BJ (cell line): Measurements from ENCODE around the gene HMCN1. TPM values are rescaled to one million over a fixed set of nuclear protein-coding genes. Genes with fewer than 3 reads are reported as not detected.

ENCODE experiments used
- CTCF ChIA-PET: fragments of 350-600 bp; formaldehyde crosslinking; extraction: SDS; loops from one replicate; lab custom pipeline; 2021; ENCODE audit warnings: antibody characterized with exemption, inconsistent platforms; lab: Yijun Ruan, JAX
- POLR2A ChIA-PET: fragments of 300-600 bp; sonication (Branson Sonifier 250); formaldehyde crosslinking; extraction: SDS; loops from one replicate; lab custom pipeline; 2021; ENCODE audit warnings: antibody characterized with exemption; lab: Charles Lee
- DNase-seq: peaks from one replicate; pipeline ENCODE4 v3.0.0-alpha.2; 2011; ENCODE audit warnings: low read depth
- H3K27me3 ChIP-seq: 2 replicates; pipeline ENCODE4 v1.6.0; 2011; ENCODE audit warnings: low read length; ENCODE audit not compliant: control insufficient read depth, insufficient read depth
- H3K36me3 ChIP-seq: 2 replicates; pipeline ENCODE4 v1.5.1; 2011; ENCODE audit warnings: low read length; ENCODE audit not compliant: control insufficient read depth, insufficient read depth
- H3K4me3 ChIP-seq: 2 replicates; pipeline ENCODE4 v1.5.1; 2011; ENCODE audit warnings: low read depth, mild to moderate bottlenecking, control low read depth, low read length
- polyA plus RNA-seq: library from polyadenylated mRNA; depleted of rRNA; stranded (reverse); fragments of >200 nt; gene quantifications from 2 replicates; pipeline ENCODE4 v1.2.3, GENCODE V29; 2011
- TF ChIP-seq, protein P1 (sequence below): IDR thresholded peaks from 2 replicates; pipeline ENCODE4 v1.5.1; 2011; ENCODE audit warnings: low read depth, mild to moderate bottlenecking, control low read depth, inconsistent platforms, low read length, moderate library complexity; ENCODE audit not compliant: insufficient read depth

Gene HMCN1
- polyA plus RNA-seq, 1 experiment: 13.3 TPM

- DNase-seq: no peak
- ChIA-PET CTCF (interaction anchor here (1.3 kb wide), 1 partner anchor 37 kb away, joined by 3 read pairs; no protein-coding TSS in a partner anchor), POLR2A (no interaction called here)
- TF ChIP-seq, protein P1, sequence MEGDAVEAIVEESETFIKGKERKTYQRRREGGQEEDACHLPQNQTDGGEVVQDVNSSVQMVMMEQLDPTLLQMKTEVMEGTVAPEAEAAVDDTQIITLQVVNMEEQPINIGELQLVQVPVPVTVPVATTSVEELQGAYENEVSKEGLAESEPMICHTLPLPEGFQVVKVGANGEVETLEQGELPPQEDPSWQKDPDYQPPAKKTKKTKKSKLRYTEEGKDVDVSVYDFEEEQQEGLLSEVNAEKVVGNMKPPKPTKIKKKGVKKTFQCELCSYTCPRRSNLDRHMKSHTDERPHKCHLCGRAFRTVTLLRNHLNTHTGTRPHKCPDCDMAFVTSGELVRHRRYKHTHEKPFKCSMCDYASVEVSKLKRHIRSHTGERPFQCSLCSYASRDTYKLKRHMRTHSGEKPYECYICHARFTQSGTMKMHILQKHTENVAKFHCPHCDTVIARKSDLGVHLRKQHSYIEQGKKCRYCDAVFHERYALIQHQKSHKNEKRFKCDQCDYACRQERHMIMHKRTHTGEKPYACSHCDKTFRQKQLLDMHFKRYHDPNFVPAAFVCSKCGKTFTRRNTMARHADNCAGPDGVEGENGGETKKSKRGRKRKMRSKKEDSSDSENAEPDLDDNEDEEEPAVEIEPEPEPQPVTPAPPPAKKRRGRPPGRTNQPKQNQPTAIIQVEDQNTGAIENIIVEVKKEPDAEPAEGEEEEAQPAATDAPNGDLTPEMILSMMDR: no peak
- H3K4me3 ChIP-seq: no peak overlapping the region
- H3K27me3 ChIP-seq: no peaks in the 10 kb centered on the region; the same call in 1 of the 2 replicates
- no peaks in the 10 kb centered on the region for H3K36me3 ChIP-seq
These were observed 230.8 kb downstream of the HMCN1 start for GRCh38 chr1:185964946-185965345.

- CTCF ChIA-PET: interaction anchor here (1.3 kb wide), 1 partner anchor 38 kb away, joined by 3 read pairs; no protein-coding TSS in a partner anchor
- POLR2A ChIA-PET: interaction anchor here (0.6 kb wide), 1 partner anchor 19 kb away, joined by 3 read pairs; no protein-coding TSS in a partner anchor
- Histone ChIP-seq H3K27me3 (no peaks in the 10 kb centered on the region; the same call in 1 of the 2 replicates), H3K36me3 (no peaks in the 10 kb centered on the region), H3K4me3 (no peak overlapping the region)
- DNase-seq: peak; percentile 35
- TF ChIP-seq, protein P1: no peak
These were observed 231.7 kb downstream of the HMCN1 start for GRCh38 chr1:185965870-185966269.

GRCh38 chr1:185966471-185966870 lies 232.3 kb downstream of the HMCN1 start:
- CTCF ChIA-PET: interaction anchor here (1.3 kb wide), 1 partner anchor 39 kb away, joined by 3 read pairs; no protein-coding TSS in a partner anchor
- TF ChIP-seq, protein P1: no peak
- no peak for DNase-seq
- no peak overlapping the region for H3K4me3 ChIP-seq
- H3K36me3 ChIP-seq: no peaks in the 10 kb centered on the region
- POLR2A ChIA-PET: interaction anchor here (0.6 kb wide), 1 partner anchor 18 kb away, joined by 3 read pairs; no protein-coding TSS in a partner anchor
- H3K27me3 ChIP-seq: no peaks in the 10 kb centered on the region; the same call in 1 of the 2 replicates

- ChIA-PET POLR2A (interaction anchor here (0.6 kb wide), 1 partner anchor 21 kb away, joined by 3 read pairs; no protein-coding TSS in a partner anchor), CTCF (interaction anchor here (0.8 to 1.4 kb wide), 4 partner anchors 11 to 248 kb away, joined by 3 to 4 read pairs (median 3); no protein-coding TSS in a partner anchor)
- DNase-seq: peak; percentile 71
- H3K27me3 ChIP-seq: no peaks in the 10 kb centered on the region
- TF ChIP-seq, protein P1: no peak
- H3K4me3 ChIP-seq: no peak overlapping the region
- no peaks in the 10 kb centered on the region for H3K36me3 ChIP-seq
These were observed 234.8 kb downstream of the HMCN1 start for GRCh38 chr1:185969028-185969427.

- Histone ChIP-seq H3K27me3 (no peaks in the 10 kb centered on the region), H3K4me3 (no peak overlapping the region), H3K36me3 (no peaks in the 10 kb centered on the region)
- TF ChIP-seq, protein P1: no peak
- POLR2A ChIA-PET: interaction anchor here (0.6 kb wide), 2 partner anchors 22 to 29 kb away, joined by 3 to 4 read pairs; no protein-coding TSS in a partner anchor
- CTCF ChIA-PET: interaction anchor here (0.7 to 1.4 kb wide), 6 partner anchors 9 to 249 kb away, joined by 3 to 4 read pairs (median 3); no protein-coding TSS in a partner anchor
- DNase-seq: peak; percentile 50
These were observed 235.4 kb downstream of the HMCN1 start for GRCh38 chr1:185969524-185969991.
